Liver (tissue), 9 donors: ENCODE measurements around the gene FANCL. TPM values are rescaled to one million over a fixed set of nuclear protein-coding genes. Genes with fewer than 3 reads are reported as not detected.

ENCODE experiments used
- DNase-seq: peaks from one replicate; pipeline ENCODE4 v3.0.0-alpha.2; 2017; ENCODE audit warnings: low spot score
- H3K27ac ChIP-seq, 2 donors: one replicate each; pipeline ENCODE4 v1.7.0; 2013; ENCODE audit warnings: inconsistent platforms in 2 of 2, low read length in 2 of 2, control low read depth in 1 of 2, low read depth in 1 of 2, mild to moderate bottlenecking in 1 of 2
- H3K27me3 ChIP-seq, 4 donors: one replicate each; pipeline versions ENCODE4 v1.6.1 to v1.7.0; 2013; ENCODE audit warnings: low read length in 3 of 4, inconsistent platforms in 1 of 4, mild to moderate bottlenecking in 1 of 4, moderate library complexity in 1 of 4; ENCODE audit not compliant: control insufficient read depth in 4 of 4, insufficient read depth in 4 of 4
- H3K36me3 ChIP-seq, 4 donors: one replicate each; pipeline versions ENCODE4 v1.6.1 to v1.7.0; 2013; ENCODE audit warnings: low read length in 3 of 4, mild to moderate bottlenecking in 3 of 4, low read depth in 1 of 4, moderate library complexity in 1 of 4; ENCODE audit not compliant: control insufficient read depth in 4 of 4, insufficient read depth in 3 of 4
- H3K4me1 ChIP-seq, 4 donors: one replicate each; pipeline versions ENCODE4 v1.6.1 to v1.7.0; 2013; ENCODE audit warnings: low read length in 3 of 4, mild to moderate bottlenecking in 3 of 4, moderate library complexity in 1 of 4; ENCODE audit not compliant: control insufficient read depth in 4 of 4, insufficient read depth in 4 of 4
- H3K4me3 ChIP-seq, 3 donors: one replicate each; pipeline versions ENCODE4 v1.6.1 to v1.7.0; 2013; ENCODE audit warnings: low read length in 3 of 3, control low read depth in 1 of 3, low read depth in 1 of 3, mild to moderate bottlenecking in 1 of 3
- H3K9ac ChIP-seq, 2 donors: one replicate each; pipeline ENCODE4 v1.7.0; 2013; ENCODE audit warnings: low read length in 2 of 2, mild to moderate bottlenecking in 2 of 2, moderate library complexity in 2 of 2, control low read depth in 1 of 2, low read depth in 1 of 2
- H3K9me3 ChIP-seq, 4 donors: one replicate each; pipeline versions ENCODE4 v1.6.1 to v1.7.0; 2013; ENCODE audit warnings: low read length in 3 of 4; ENCODE audit not compliant: control insufficient read depth in 4 of 4
- CTCF ChIP-seq: fragments of 150-350 bp; IDR thresholded peaks from 2 replicates; pipeline ENCODE4 v1.5.1; 2017; ENCODE audit warnings: improper control_type of control experiment, low read depth, low read length; ENCODE audit not compliant: missing input control
- EGR1 ChIP-seq, 2 donors: IDR thresholded peaks; 2 replicates each; pipeline ENCODE4 v1.6.1; 2016 to 2018; ENCODE audit warnings: antibody characterized with exemption in 2 of 2, low read depth in 2 of 2
- FOXA1 ChIP-seq: IDR thresholded peaks from 2 replicates; pipeline ENCODE4 v1.6.1; 2016; ENCODE audit warnings: antibody characterized with exemption
- FOXA2 ChIP-seq: IDR thresholded peaks from 2 replicates; pipeline ENCODE4 v1.6.1; 2016; ENCODE audit warnings: antibody characterized with exemption
- GABPA ChIP-seq, 2 donors: IDR thresholded peaks in 1 of 2; conservative IDR thresholded peaks in 1 of 2; 2 replicates each; pipeline ENCODE4 v1.6.1; 2016; ENCODE audit warnings: antibody characterized with exemption in 2 of 2, mild to moderate bottlenecking in 1 of 2, moderate library complexity in 1 of 2
- HNF4A ChIP-seq, 2 donors: conservative IDR thresholded peaks; 2 replicates each; pipeline ENCODE4 v1.6.1; 2016; ENCODE audit warnings: antibody characterized with exemption in 2 of 2, mild to moderate bottlenecking in 2 of 2
- HNF4G ChIP-seq: IDR thresholded peaks from 2 replicates; pipeline ENCODE4 v1.6.1; 2016; ENCODE audit warnings: antibody characterized with exemption
- JUND ChIP-seq, 2 donors: IDR thresholded peaks; 2 replicates each; pipeline ENCODE4 v1.6.1; 2016; ENCODE audit warnings: antibody characterized with exemption in 2 of 2
- MAX ChIP-seq: IDR thresholded peaks from 2 replicates; pipeline ENCODE4 v1.6.1; 2016; ENCODE audit warnings: antibody characterized with exemption
- NR2F2 ChIP-seq: IDR thresholded peaks from 2 replicates; pipeline ENCODE4 v1.6.1; 2016; ENCODE audit warnings: antibody characterized with exemption
- RAD21 ChIP-seq, 2 donors: IDR thresholded peaks; 2 replicates each; pipeline ENCODE4 v1.6.1; 2016; ENCODE audit warnings: antibody characterized with exemption in 2 of 2, mild to moderate bottlenecking in 2 of 2
- RXRA ChIP-seq, 2 donors: IDR thresholded peaks; 2 replicates each; pipeline ENCODE4 v1.6.1; 2017 to 2018; ENCODE audit warnings: antibody characterized with exemption in 2 of 2, mild to moderate bottlenecking in 1 of 2
- SP1 ChIP-seq: IDR thresholded peaks from 2 replicates; pipeline ENCODE4 v1.6.1; 2018; ENCODE audit warnings: antibody characterized with exemption, mild to moderate bottlenecking
- TAF1 ChIP-seq: conservative IDR thresholded peaks from 2 replicates; pipeline ENCODE4 v1.6.1; 2016; ENCODE audit warnings: antibody characterized with exemption, mild to moderate bottlenecking
- YY1 ChIP-seq: IDR thresholded peaks from 2 replicates; pipeline ENCODE4 v1.6.1; 2016; ENCODE audit warnings: antibody characterized with exemption, mild to moderate bottlenecking
- ZBTB33 ChIP-seq: IDR thresholded peaks from 2 replicates; pipeline ENCODE4 v1.6.1; 2016; ENCODE audit warnings: antibody characterized with exemption
- WGBS: extraction: QIAGEN DNeasy Blood & Tissue Kit; methylation state at CpG from one replicate; pipeline ENCODE4 v1.1.7; 2013; 5-methylcytosine and 5-hydroxymethylcytosine counted together
- polyA plus RNA-seq, 2 donors: library from polyadenylated mRNA; stranded (reverse) in 1 of 2; unstranded in 1 of 2; fragments of 200-250 nt in 1 of 2; fragments of >200 nt in 1 of 2; fragmentation: Nextera tagmentation in 1 of 2; extraction: Ambion mirVana in 1 of 2; gene quantifications; one replicate each; pipeline versions ENCODE4 v1.2.1 to v1.2.3, GENCODE V29; 2013 to 2015
- total RNA-seq, 2 donors: library from RNA; depleted of rRNA; stranded (reverse); fragments of >200 nt; gene quantifications; one replicate each; pipeline ENCODE4 v1.2.3, GENCODE V29; 2014
- TF ChIP-seq, protein P1 (sequence below): IDR thresholded peaks from 2 replicates; pipeline ENCODE4 v1.6.1; 2016; ENCODE audit warnings: antibody characterized with exemption
- TF ChIP-seq, protein P2 (sequence below): IDR thresholded peaks from 2 replicates; pipeline ENCODE4 v1.6.1; 2016; ENCODE audit warnings: antibody characterized with exemption, mild to moderate bottlenecking
- donor health status: healthy.
- donor health status: healthy.
- donor health status: healthy.
- donor health status: healthy.
- donor health status: healthy.

Gene FANCL
- total and polyA plus RNA-seq, 4 donors: 4.2 to 26.1 (median 16.4) TPM

- no peak for DNase-seq
- H3K9me3 ChIP-seq: no peaks in the 10 kb centered on the region
- WGBS: 99% methylated on average over 3 of the region's 3 CpGs
- no peaks in the 10 kb centered on the region for H3K4me1 ChIP-seq
- no peak overlapping the region for H3K4me3 ChIP-seq
- peaks cover 0 to 5% (median 3%) of the 10 kb centered on the region in 4 donors for H3K36me3 ChIP-seq
- no peak overlapping the region for H3K9ac ChIP-seq
- no peak for TF ChIP-seq TAF1
- TF ChIP-seq HNF4A (conservative IDR thresholded peaks at IDR 0.05): no peak
- TF ChIP-seq, protein P1, sequence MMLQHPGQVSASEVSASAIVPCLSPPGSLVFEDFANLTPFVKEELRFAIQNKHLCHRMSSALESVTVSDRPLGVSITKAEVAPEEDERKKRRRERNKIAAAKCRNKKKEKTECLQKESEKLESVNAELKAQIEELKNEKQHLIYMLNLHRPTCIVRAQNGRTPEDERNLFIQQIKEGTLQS: no peak
- H3K27ac ChIP-seq: no peak overlapping the region
- no peaks in the 10 kb centered on the region for H3K27me3 ChIP-seq
These were observed 118.6 kb downstream of the FANCL start for GRCh38 chr2:58122540-58122939.

GRCh38 chr2:58122040-58122439 is 119.1 kb downstream of the FANCL start:
- Histone ChIP-seq H3K4me3 (no peak overlapping the region), H3K9ac (no peak overlapping the region), H3K4me1 (no peaks in the 10 kb centered on the region), H3K27me3 (no peaks in the 10 kb centered on the region), H3K36me3 (peaks cover 0 to 5% (median 3%) of the 10 kb centered on the region in 4 donors), H3K9me3 (no peaks in the 10 kb centered on the region), H3K27ac (no peak overlapping the region)
- TF ChIP-seq NR2F2 (no peak), FOXA2 (no peak), HNF4G (no peak), RAD21 (IDR thresholded peaks at IDR 0.05) (no peak), TAF1 (no peak), GABPA (IDR thresholded peaks at IDR 0.05 in 1 of 2, conservative IDR thresholded peaks at IDR 0.05 in 1 of 2) (no peak), HNF4A (conservative IDR thresholded peaks at IDR 0.05) (no peak), ZBTB33 (no peak), RXRA (IDR thresholded peaks at IDR 0.05) (no peak), SP1 (no peak), EGR1 (IDR thresholded peaks at IDR 0.05; ENCODE audit: low read depth in 2 of 2) (no peak), YY1 (no peak), JUND (IDR thresholded peaks at IDR 0.05) (no peak), MAX (no peak), FOXA1 (no peak), CTCF (no peak)
- TF ChIP-seq, protein P1: no peak
- TF ChIP-seq, protein P2, sequence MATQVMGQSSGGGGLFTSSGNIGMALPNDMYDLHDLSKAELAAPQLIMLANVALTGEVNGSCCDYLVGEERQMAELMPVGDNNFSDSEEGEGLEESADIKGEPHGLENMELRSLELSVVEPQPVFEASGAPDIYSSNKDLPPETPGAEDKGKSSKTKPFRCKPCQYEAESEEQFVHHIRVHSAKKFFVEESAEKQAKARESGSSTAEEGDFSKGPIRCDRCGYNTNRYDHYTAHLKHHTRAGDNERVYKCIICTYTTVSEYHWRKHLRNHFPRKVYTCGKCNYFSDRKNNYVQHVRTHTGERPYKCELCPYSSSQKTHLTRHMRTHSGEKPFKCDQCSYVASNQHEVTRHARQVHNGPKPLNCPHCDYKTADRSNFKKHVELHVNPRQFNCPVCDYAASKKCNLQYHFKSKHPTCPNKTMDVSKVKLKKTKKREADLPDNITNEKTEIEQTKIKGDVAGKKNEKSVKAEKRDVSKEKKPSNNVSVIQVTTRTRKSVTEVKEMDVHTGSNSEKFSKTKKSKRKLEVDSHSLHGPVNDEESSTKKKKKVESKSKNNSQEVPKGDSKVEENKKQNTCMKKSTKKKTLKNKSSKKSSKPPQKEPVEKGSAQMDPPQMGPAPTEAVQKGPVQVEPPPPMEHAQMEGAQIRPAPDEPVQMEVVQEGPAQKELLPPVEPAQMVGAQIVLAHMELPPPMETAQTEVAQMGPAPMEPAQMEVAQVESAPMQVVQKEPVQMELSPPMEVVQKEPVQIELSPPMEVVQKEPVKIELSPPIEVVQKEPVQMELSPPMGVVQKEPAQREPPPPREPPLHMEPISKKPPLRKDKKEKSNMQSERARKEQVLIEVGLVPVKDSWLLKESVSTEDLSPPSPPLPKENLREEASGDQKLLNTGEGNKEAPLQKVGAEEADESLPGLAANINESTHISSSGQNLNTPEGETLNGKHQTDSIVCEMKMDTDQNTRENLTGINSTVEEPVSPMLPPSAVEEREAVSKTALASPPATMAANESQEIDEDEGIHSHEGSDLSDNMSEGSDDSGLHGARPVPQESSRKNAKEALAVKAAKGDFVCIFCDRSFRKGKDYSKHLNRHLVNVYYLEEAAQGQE: no peak
- WGBS: 89% methylated on average over 3 of the region's 3 CpGs
- no peak for DNase-seq
